ENCODE measurements around the gene DHDH.

GRCh38 chr19:48945415-48945814 is 11.9 kb downstream of the DHDH start:
- TF ChIP-seq CTCF (IDR thresholded peaks at IDR 0.05), result no peak
- no peak for TF ChIP-seq POLR2A (IDR thresholded peaks at IDR 0.05)
